IMR-90 (cell line): ENCODE measurements around the gene TAS1R1. TPM values are rescaled to one million over a fixed set of nuclear protein-coding genes. Genes with fewer than 3 reads are reported as not detected.

Experiments used
- ATAC-seq: fragments of 200-7000 bp; cut with Tn5 transposase; 2 replicates; pipeline ENCODE4 v1.9.1; 2020; ENCODE audit warnings: low read depth, mild to moderate bottlenecking, moderate library complexity
- BruUV-seq: library from RNA; stranded (reverse); fragments of 400-500 nt; replicated peaks from 2 replicates; lab custom pipeline; 2021; lab: Mats Ljungman, UMichigan
- CTCF ChIA-PET: fragments of 300-600 bp; formaldehyde crosslinking; extraction: SDS; loops from one replicate; lab custom pipeline; 2021; ENCODE audit warnings: antibody characterized with exemption; lab: Yijun Ruan, JAX
- POLR2A ChIA-PET: fragments of 300-600 bp; sonication (Branson Sonifier 250); formaldehyde crosslinking; loops from one replicate; lab custom pipeline; 2022; ENCODE audit warnings: antibody characterized with exemption; ENCODE audit not compliant: unreplicated experiment; lab: Charles Lee
- DNase-seq: peaks from one replicate; pipeline ENCODE4 v3.0.0; 2013
- H2AFZ ChIP-seq: replicated peaks from 2 replicates; pipeline ENCODE3; 2013; ENCODE audit warnings: low read length, mild to moderate bottlenecking; ENCODE audit not compliant: poor library complexity
- H2AK5ac ChIP-seq: 2 replicates; pipeline ENCODE4 v1.6.1; 2013; ENCODE audit warnings: low read depth, low read length, inconsistent platforms
- H2AK9ac ChIP-seq: replicated peaks from 2 replicates; pipeline ENCODE3; 2013; ENCODE audit warnings: mild to moderate bottlenecking, low read depth, low read length, moderate library complexity; ENCODE audit not compliant: poor library complexity
- H2BK120ac ChIP-seq: 2 replicates; pipeline ENCODE4 v1.6.1; 2013; ENCODE audit warnings: low read depth, low read length, inconsistent platforms
- H2BK15ac ChIP-seq: 3 replicates; pipeline ENCODE4 v1.6.1; 2013; ENCODE audit warnings: low read depth, low read length, inconsistent platforms
- H2BK20ac ChIP-seq: 2 replicates; pipeline ENCODE4 v1.6.1; 2013; ENCODE audit warnings: low read depth, mild to moderate bottlenecking, inconsistent platforms, low read length, moderate library complexity
- H2BK5ac ChIP-seq: 2 replicates; pipeline ENCODE4 v1.6.1; 2013; ENCODE audit warnings: mild to moderate bottlenecking, low read depth, low read length, inconsistent platforms; ENCODE audit not compliant: poor library complexity, severe bottlenecking
- H3K14ac ChIP-seq: replicated peaks from 2 replicates; pipeline ENCODE4 v1.6.1; 2013; ENCODE audit warnings: low read depth, low read length, inconsistent platforms
- H3K18ac ChIP-seq: 2 replicates; pipeline ENCODE4 v1.6.1; 2013; ENCODE audit warnings: low read depth, low read length, control low read depth
- H3K23ac ChIP-seq: 2 replicates; pipeline ENCODE4 v1.6.1; 2013; ENCODE audit warnings: low read depth, low read length, inconsistent platforms
- H3K27ac ChIP-seq: 2 replicates; pipeline ENCODE4 v1.5.1; 2013; ENCODE audit warnings: mild to moderate bottlenecking, control low read depth, low read length; ENCODE audit not compliant: insufficient read depth
- H3K27me3 ChIP-seq: 2 replicates; pipeline ENCODE4 v1.6.1; 2013; ENCODE audit warnings: low read length; ENCODE audit not compliant: control insufficient read depth, insufficient read depth
- H3K36me3 ChIP-seq: 2 replicates; pipeline ENCODE4 v1.6.1; 2013; ENCODE audit warnings: low read length, mixed read lengths; ENCODE audit not compliant: control insufficient read depth, insufficient read depth
- H3K4ac ChIP-seq: 2 replicates; pipeline ENCODE4 v1.6.1; 2013; ENCODE audit warnings: low read depth, low read length, inconsistent platforms
- H3K4me1 ChIP-seq: 2 replicates; pipeline ENCODE4 v1.6.1; 2013; ENCODE audit warnings: low read length, mixed read lengths; ENCODE audit not compliant: control insufficient read depth, insufficient read depth
- H3K4me2 ChIP-seq: 2 replicates; pipeline ENCODE4 v1.6.1; 2013; ENCODE audit warnings: low read depth, mild to moderate bottlenecking, control low read depth, low read length, moderate library complexity
- H3K4me3 ChIP-seq: 2 replicates; pipeline ENCODE4 v1.5.1; 2013; ENCODE audit warnings: low read depth, mild to moderate bottlenecking, control low read depth, low read length, moderate library complexity; ENCODE audit not compliant: insufficient read depth
- H3K56ac ChIP-seq: 2 replicates; pipeline ENCODE4 v1.6.1; 2013; ENCODE audit warnings: low read length, inconsistent platforms; ENCODE audit not compliant: insufficient read depth; ENCODE audit errors: extremely low read depth
- H3K79me1 ChIP-seq, 2 experiments: 2 replicates each; pipeline ENCODE4 v1.6.1; 2013; ENCODE audit warnings: low read length in 2 of 2, inconsistent platforms in 1 of 2, low read depth in 1 of 2
- H3K9ac ChIP-seq: 2 replicates; pipeline ENCODE4 v1.6.1; 2013; ENCODE audit warnings: low read depth, low read length, control low read depth
- H3K9me1 ChIP-seq: 2 replicates; pipeline ENCODE4 v1.6.1; 2013; ENCODE audit warnings: low read length, inconsistent platforms; ENCODE audit not compliant: insufficient read depth
- H3K9me3 ChIP-seq: 2 replicates; pipeline ENCODE4 v1.6.1; 2013; ENCODE audit warnings: low read length; ENCODE audit not compliant: control insufficient read depth, insufficient read depth
- H4K20me1 ChIP-seq: 2 replicates; pipeline ENCODE4 v1.6.1; 2013; ENCODE audit warnings: low read length, inconsistent platforms; ENCODE audit not compliant: insufficient read depth
- H4K5ac ChIP-seq: 2 replicates; pipeline ENCODE4 v1.6.1; 2013; ENCODE audit warnings: mild to moderate bottlenecking, low read depth, low read length, control low read depth
- H4K8ac ChIP-seq, 2 experiments: 2 replicates each; pipeline ENCODE4 v1.6.1; 2013; ENCODE audit warnings: low read depth in 2 of 2, low read length in 2 of 2, control low read depth in 1 of 2, inconsistent platforms in 1 of 2
- H4K91ac ChIP-seq: 2 replicates; pipeline ENCODE4 v1.6.1; 2013; ENCODE audit warnings: low read depth, low read length, inconsistent platforms; ENCODE audit not compliant: insufficient read depth
- BHLHE40 ChIP-seq: fragments of 150-350 bp; IDR thresholded peaks from 2 replicates; pipeline ENCODE4 v1.6.1; 2016; ENCODE audit warnings: mild to moderate bottlenecking, low read depth, low read length
- CEBPB ChIP-seq: IDR thresholded peaks from 2 replicates; pipeline ENCODE4 v1.6.1; 2012; ENCODE audit warnings: low read depth, low read length, improper control_type of control experiment
- CHD1 ChIP-seq: IDR thresholded peaks from 2 replicates; pipeline ENCODE4 v1.6.1; 2012; ENCODE audit warnings: low read depth, low read length, improper control_type of control experiment
- CTCF ChIP-seq: conservative IDR thresholded peaks from 2 replicates; pipeline ENCODE4 v1.5.1; 2012; ENCODE audit warnings: mild to moderate bottlenecking, low read depth, low read length, improper control_type of control experiment
- ELK1 ChIP-seq: fragments of 150-350 bp; IDR thresholded peaks from 2 replicates; pipeline ENCODE4 v1.6.1; 2016; ENCODE audit warnings: low read depth, mild to moderate bottlenecking, low read length, moderate library complexity, borderline replicate concordance
- FOS ChIP-seq: fragments of 150-350 bp; IDR thresholded peaks from 2 replicates; pipeline ENCODE4 v1.6.1; 2016; ENCODE audit warnings: low read depth, low read length
- MAFK ChIP-seq: IDR thresholded peaks from 2 replicates; pipeline ENCODE4 v1.6.1; 2012; ENCODE audit warnings: low read depth, low read length, improper control_type of control experiment
- MAZ ChIP-seq: IDR thresholded peaks from 2 replicates; pipeline ENCODE4 v1.6.1; 2012; ENCODE audit warnings: low read depth, mild to moderate bottlenecking, low read length, improper control_type of control experiment, moderate library complexity, borderline replicate concordance
- MXI1 ChIP-seq: IDR thresholded peaks from 2 replicates; pipeline ENCODE4 v1.6.1; 2012; ENCODE audit warnings: low read depth, mild to moderate bottlenecking, low read length, moderate library complexity, borderline replicate concordance
- NFE2L2 ChIP-seq: fragments of 150-350 bp; IDR thresholded peaks from 2 replicates; pipeline ENCODE4 v1.6.1; 2016; ENCODE audit warnings: low read depth, mild to moderate bottlenecking, low read length
- POLR2A ChIP-seq: IDR thresholded peaks from 2 replicates; pipeline ENCODE4 v1.6.1; 2012; ENCODE audit warnings: mild to moderate bottlenecking, low read depth, low read length
- RAD21 ChIP-seq: IDR thresholded peaks from 2 replicates; pipeline ENCODE4 v1.6.1; 2012; ENCODE audit warnings: low read length, improper control_type of control experiment
- RCOR1 ChIP-seq: IDR thresholded peaks from 2 replicates; pipeline ENCODE4 v1.6.1; 2012; ENCODE audit warnings: mild to moderate bottlenecking, low read length, improper control_type of control experiment; ENCODE audit not compliant: insufficient replicate concordance
- RFX5 ChIP-seq: IDR thresholded peaks from 2 replicates; pipeline ENCODE4 v1.8.0; 2012; ENCODE audit warnings: low read depth, mild to moderate bottlenecking, low read length, moderate library complexity
- SMC3 ChIP-seq: fragments of 150-350 bp; IDR thresholded peaks from 2 replicates; pipeline ENCODE4 v1.6.1; 2016; ENCODE audit warnings: low read depth, mild to moderate bottlenecking, antibody characterized with exemption, low read length, moderate library complexity
- WGBS, 2 experiments: methylation state at CpG; one replicate each; pipeline versions ENCODE4 v1.1.5 to v1.1.7; 2013; ENCODE audit warnings: missing lambda C conversion rate in 2 of 2; ENCODE audit not compliant: insufficient read length in 1 of 2; ENCODE audit errors: extremely low coverage in 2 of 2; 5-methylcytosine and 5-hydroxymethylcytosine counted together
- dilution Hi-C: fragments of 300-500 bp; cut with HindIII; formaldehyde crosslinking; loops from one replicate; pipeline ENCODE4 v1.14.3; 2018; ENCODE audit warnings: low sequenced_read_pairs; ENCODE audit not compliant: unreplicated experiment
- in situ Hi-C: fragments of 300-500 bp; cut with MboI; formaldehyde crosslinking; loops from 3 replicates; pipeline ENCODE4 v1.14.3; 2019; ENCODE audit warnings: low sequenced_read_pairs, inconsistent platforms, mixed read lengths
- intact Hi-C: fragments of 100-400 bp; cut with micrococcal nuclease; formaldehyde crosslinking; loops from 2 replicates; pipeline ENCODE4 v1.10.0; 2022
- polyA plus RNA-seq, 3 experiments: library from polyadenylated mRNA; depleted of rRNA; stranded (reverse); fragments of >200 nt; gene quantifications; 2 replicates each; pipeline ENCODE4 v1.2.3, GENCODE V29; 2012; ENCODE audit warnings: low replicate concordance in 1 of 3
- total RNA-seq: library from RNA; depleted of rRNA; stranded (reverse); fragments of >200 nt; gene quantifications from 2 replicates; pipeline ENCODE4 v1.2.3, GENCODE V29; 2012
- TF ChIP-seq, protein P1 (sequence below): fragments of 150-350 bp; IDR thresholded peaks from 2 replicates; pipeline ENCODE4 v1.6.1; 2017; ENCODE audit warnings: mild to moderate bottlenecking, antibody characterized with exemption, low read length, low read depth

Gene TAS1R1
- total and polyA plus RNA-seq, 2 of the 4 experiments (the other 2 are of a cell fraction) = 0.05 TPM; not detected in 1

- Histone ChIP-seq H3K9ac (no peak overlapping the region), H2BK5ac (no peak overlapping the region), H3K79me1 (no peaks in the 10 kb centered on the region), H3K4me2 (no peak overlapping the region), H4K8ac (no peak overlapping the region), H4K20me1 (no peaks in the 10 kb centered on the region), H2BK120ac (no peak overlapping the region), H3K9me3 (no peaks in the 10 kb centered on the region), H2BK20ac (no peak overlapping the region), H4K91ac (no peak overlapping the region), H3K18ac (no peak overlapping the region), H2AK9ac (no peak overlapping the region), H3K36me3 (no peaks in the 10 kb centered on the region), H2AK5ac (no peak overlapping the region), H3K23ac (no peak overlapping the region), H3K14ac (no peak overlapping the region), H3K27me3 (peaks cover 4% of the 10 kb centered on the region; the same call in 1 of the 2 replicates), H4K5ac (no peak overlapping the region), H2BK15ac (no peak overlapping the region), H3K56ac (no peak overlapping the region), H3K4me1 (peaks cover 2% of the 10 kb centered on the region; the same call in 1 of the 2 replicates), H3K9me1 (peaks cover 6% of the 10 kb centered on the region; the same call in 1 of the 2 replicates), H3K4ac (no peak overlapping the region), H2AFZ (no peak overlapping the region), H3K27ac (no peak overlapping the region), H3K4me3 (no peak overlapping the region)
- DNase-seq = no peak
- intact Hi-C loops (no loop called here), dilution Hi-C loops (no loop called here), in situ Hi-C loops (no loop called here)
- CTCF ChIA-PET = no interaction called here
- WGBS, 2 experiments = 72% methylated on average over 8 of the region's 16 CpGs; no CpG with 5 or more reads in 1 of the 2 experiments
- TF ChIP-seq MAZ = no peak
- TF ChIP-seq CHD1 = no peak
- TF ChIP-seq RAD21 = no peak
- no peak for TF ChIP-seq CEBPB
- TF ChIP-seq SMC3 = no peak
- no peak for TF ChIP-seq RFX5
- no peak for TF ChIP-seq FOS
- TF ChIP-seq MXI1 = no peak
- TF ChIP-seq, protein P1, sequence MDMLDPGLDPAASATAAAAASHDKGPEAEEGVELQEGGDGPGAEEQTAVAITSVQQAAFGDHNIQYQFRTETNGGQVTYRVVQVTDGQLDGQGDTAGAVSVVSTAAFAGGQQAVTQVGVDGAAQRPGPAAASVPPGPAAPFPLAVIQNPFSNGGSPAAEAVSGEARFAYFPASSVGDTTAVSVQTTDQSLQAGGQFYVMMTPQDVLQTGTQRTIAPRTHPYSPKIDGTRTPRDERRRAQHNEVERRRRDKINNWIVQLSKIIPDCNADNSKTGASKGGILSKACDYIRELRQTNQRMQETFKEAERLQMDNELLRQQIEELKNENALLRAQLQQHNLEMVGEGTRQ = no peak
- TF ChIP-seq CTCF = no peak
- TF ChIP-seq POLR2A = no peak
- no peak for TF ChIP-seq RCOR1
- no peak for TF ChIP-seq BHLHE40
- TF ChIP-seq NFE2L2 = no peak
- TF ChIP-seq MAFK = no peak
- TF ChIP-seq ELK1 = no peak
- ATAC-seq = no peak
- POLR2A ChIA-PET = no interaction called here
- BruUV-seq = no TSS peak
These were observed 43.4 kb upstream of the TAS1R1 start for GRCh38 chr1:6511561-6512244.
